Glutamatergic neuron (in vitro differentiated cells): Measurements from ENCODE around the gene SEC31A. TPM values are rescaled to one million over a fixed set of nuclear protein-coding genes. Genes with fewer than 3 reads are reported as not detected.

Experiments
- DNase-seq: peaks from one replicate; pipeline ENCODE4 v3.0.0; 2022
- H3K27ac Mint-ChIP-seq: one replicate; pipeline ENCODE4 v1.8.0; 2020; ENCODE audit warnings: mild to moderate bottlenecking, mixed read lengths, inconsistent platforms; ENCODE audit not compliant: unreplicated experiment
- H3K27me3 Mint-ChIP-seq: one replicate; pipeline ENCODE4 v1.8.0; 2020; ENCODE audit warnings: mild to moderate bottlenecking, moderate library complexity, mixed read lengths, inconsistent platforms; ENCODE audit not compliant: unreplicated experiment
- H3K36me3 Mint-ChIP-seq: one replicate; pipeline ENCODE4 v1.8.0; 2020; ENCODE audit warnings: mild to moderate bottlenecking, mixed read lengths, inconsistent platforms; ENCODE audit not compliant: unreplicated experiment
- H3K4me1 Mint-ChIP-seq: one replicate; pipeline ENCODE4 v1.8.0; 2020; ENCODE audit warnings: mild to moderate bottlenecking, low read depth, mixed read lengths, inconsistent platforms; ENCODE audit not compliant: unreplicated experiment
- H3K4me3 Mint-ChIP-seq: one replicate; pipeline ENCODE4 v1.8.0; 2020; ENCODE audit warnings: mild to moderate bottlenecking, mixed read lengths, inconsistent platforms; ENCODE audit not compliant: unreplicated experiment
- H3K9me3 Mint-ChIP-seq: one replicate; pipeline ENCODE4 v1.8.0; 2020; ENCODE audit warnings: mild to moderate bottlenecking, moderate library complexity, mixed read lengths, inconsistent platforms; ENCODE audit not compliant: unreplicated experiment
- total RNA-seq: library from RNA; stranded (reverse); fragmentation: NEBNext Ultra II Directional; extraction: Animal tissue kit (Norgen Biotek cat#: 25700); gene quantifications from one replicate; pipeline ENCODE4 v1.2.1, GENCODE V29; 2021; ENCODE audit not compliant: unreplicated experiment
- TF ChIP-seq, protein P1 (sequence below): fragments of 200-600 bp; sonication (generic); IDR thresholded peaks from one replicate; pipeline ENCODE4 v1.5.0; 2021; ENCODE audit not compliant: partially characterized antibody, unreplicated experiment

SEC31A gene
- total RNA-seq, 1 donor from 2014 or later: 201 TPM

DNA sequence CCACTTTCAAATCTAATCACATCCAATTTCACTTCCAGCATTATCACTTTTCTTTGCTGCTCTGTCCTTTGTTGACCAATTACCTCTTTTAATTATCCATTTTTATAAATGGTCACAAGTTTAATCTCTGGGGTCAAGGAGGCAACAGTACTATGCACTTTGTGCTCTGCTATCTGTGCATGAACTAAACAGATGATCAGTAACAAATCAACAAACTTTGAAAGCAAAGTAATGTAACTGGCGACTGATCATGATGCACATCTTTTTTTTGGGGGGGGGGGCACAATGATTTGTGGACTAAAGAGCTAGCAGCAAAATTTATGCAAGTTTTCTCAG lies 1.5 kb upstream of the SEC31A start:
- Mint-ChIP-seq H3K4me1 (peaks cover 9% of the 10 kb centered on the region), H3K4me3 (peak overlapping the region; percentile 78), H3K9me3 (peaks cover 6% of the 10 kb centered on the region), H3K27me3 (peaks cover 8% of the 10 kb centered on the region), H3K36me3 (no peaks in the 10 kb centered on the region), H3K27ac (no peak overlapping the region)
- TF ChIP-seq, protein P1, sequence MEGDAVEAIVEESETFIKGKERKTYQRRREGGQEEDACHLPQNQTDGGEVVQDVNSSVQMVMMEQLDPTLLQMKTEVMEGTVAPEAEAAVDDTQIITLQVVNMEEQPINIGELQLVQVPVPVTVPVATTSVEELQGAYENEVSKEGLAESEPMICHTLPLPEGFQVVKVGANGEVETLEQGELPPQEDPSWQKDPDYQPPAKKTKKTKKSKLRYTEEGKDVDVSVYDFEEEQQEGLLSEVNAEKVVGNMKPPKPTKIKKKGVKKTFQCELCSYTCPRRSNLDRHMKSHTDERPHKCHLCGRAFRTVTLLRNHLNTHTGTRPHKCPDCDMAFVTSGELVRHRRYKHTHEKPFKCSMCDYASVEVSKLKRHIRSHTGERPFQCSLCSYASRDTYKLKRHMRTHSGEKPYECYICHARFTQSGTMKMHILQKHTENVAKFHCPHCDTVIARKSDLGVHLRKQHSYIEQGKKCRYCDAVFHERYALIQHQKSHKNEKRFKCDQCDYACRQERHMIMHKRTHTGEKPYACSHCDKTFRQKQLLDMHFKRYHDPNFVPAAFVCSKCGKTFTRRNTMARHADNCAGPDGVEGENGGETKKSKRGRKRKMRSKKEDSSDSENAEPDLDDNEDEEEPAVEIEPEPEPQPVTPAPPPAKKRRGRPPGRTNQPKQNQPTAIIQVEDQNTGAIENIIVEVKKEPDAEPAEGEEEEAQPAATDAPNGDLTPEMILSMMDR: no peak
- no peak for DNase-seq

DNA sequence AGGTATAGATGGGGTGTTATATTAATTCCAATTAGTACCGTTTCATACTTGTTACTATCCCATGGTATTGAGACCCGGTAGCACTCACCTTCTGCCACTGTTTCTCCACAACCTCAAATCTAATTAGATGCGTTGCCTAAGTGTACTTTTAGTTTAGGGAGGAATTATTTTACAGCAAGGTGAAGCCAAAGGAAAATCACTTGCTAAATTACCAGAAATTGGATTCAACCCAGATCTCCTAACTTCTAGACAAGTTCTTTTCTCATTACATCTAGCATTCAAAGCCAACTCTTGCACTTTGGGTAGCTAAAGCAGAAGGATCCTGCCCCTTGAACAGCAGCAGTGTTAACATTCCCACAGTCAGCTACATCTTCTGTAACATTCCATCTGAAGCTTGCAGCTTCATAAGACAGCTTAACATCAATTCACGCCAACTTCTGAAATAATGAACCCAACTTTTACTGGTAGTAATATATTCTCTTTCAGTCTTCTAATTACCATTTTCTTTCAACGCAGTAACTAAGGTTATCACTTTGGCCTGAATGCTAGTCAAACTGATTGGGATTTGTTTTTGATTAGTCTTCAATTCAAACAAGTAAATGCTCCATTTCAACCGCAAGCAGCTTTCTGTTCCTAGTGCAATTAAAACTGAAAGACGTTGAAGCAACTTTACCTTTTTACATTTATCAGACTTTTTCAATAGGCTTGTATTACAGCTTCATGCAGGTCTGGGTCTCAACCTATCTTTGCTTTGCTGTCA lies 934 bp upstream of the SEC31A start:
- TF ChIP-seq, protein P1: no peak
- peaks cover 6% of the 10 kb centered on the region for H3K9me3 Mint-ChIP-seq
- H3K27me3 Mint-ChIP-seq: peaks cover 8% of the 10 kb centered on the region
- H3K4me3 Mint-ChIP-seq: peak overlapping the region; percentile 93
- peaks cover 9% of the 10 kb centered on the region for H3K4me1 Mint-ChIP-seq
- no peak for DNase-seq
- H3K27ac Mint-ChIP-seq: peak overlapping the region; percentile 82
- H3K36me3 Mint-ChIP-seq: no peaks in the 10 kb centered on the region

GRCh38 chr4:82890528-82890900 lies 439 bp downstream of the SEC31A start:
- DNase-seq: no peak
- peak overlapping the region; percentile 93 for H3K4me3 Mint-ChIP-seq
- H3K27ac Mint-ChIP-seq: peak overlapping the region; percentile 65
- peaks cover 6% of the 10 kb centered on the region for H3K9me3 Mint-ChIP-seq
- peaks cover 8% of the 10 kb centered on the region for H3K27me3 Mint-ChIP-seq
- TF ChIP-seq, protein P1: no peak
- H3K36me3 Mint-ChIP-seq: no peaks in the 10 kb centered on the region
- H3K4me1 Mint-ChIP-seq: peaks cover 11% of the 10 kb centered on the region

DNA sequence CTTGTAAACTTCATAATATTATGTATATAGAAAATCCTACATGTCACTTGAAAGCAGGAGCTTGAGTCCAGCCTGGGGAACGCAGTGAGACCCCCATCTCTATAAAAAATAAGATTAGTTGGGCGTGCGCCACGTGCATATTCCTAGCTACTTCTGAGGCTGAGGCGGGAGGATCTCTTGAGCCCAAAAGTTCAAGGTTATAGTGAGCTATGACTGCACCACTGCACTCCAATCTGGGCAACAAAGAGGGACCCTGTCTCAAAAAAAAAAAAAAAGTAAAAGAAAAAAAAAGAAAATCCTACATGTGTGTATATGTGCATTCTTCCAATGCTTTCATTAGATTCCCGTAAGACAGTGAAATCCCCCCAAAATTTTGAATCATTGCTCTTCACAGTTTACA lies 1.7 kb downstream of the SEC31A start:
- peak overlapping the region; percentile 93 for H3K4me3 Mint-ChIP-seq
- TF ChIP-seq, protein P1: no peak
- peak overlapping the region; percentile 75 for H3K27ac Mint-ChIP-seq
- H3K9me3 Mint-ChIP-seq: peaks cover 6% of the 10 kb centered on the region
- peaks cover 6% of the 10 kb centered on the region for H3K27me3 Mint-ChIP-seq
- H3K4me1 Mint-ChIP-seq: peaks cover 11% of the 10 kb centered on the region
- no peaks in the 10 kb centered on the region for H3K36me3 Mint-ChIP-seq
- no peak for DNase-seq

GRCh38 chr4:82886147-82886942 lies 4.6 kb downstream of the SEC31A start:
- H3K9me3 Mint-ChIP-seq: peaks cover 2% of the 10 kb centered on the region

More at GRCh38 chr4:82886147-82886942, 4.6 kb downstream of the SEC31A start:
- TF ChIP-seq, protein P1: no peak
- H3K27me3 Mint-ChIP-seq: peaks cover 3% of the 10 kb centered on the region
- no peak for DNase-seq
- H3K4me1 Mint-ChIP-seq: peaks cover 5% of the 10 kb centered on the region
- H3K4me3 Mint-ChIP-seq: no peak overlapping the region
- no peak overlapping the region for H3K27ac Mint-ChIP-seq
- H3K36me3 Mint-ChIP-seq: no peaks in the 10 kb centered on the region
